IPS DF 4.7 (cell line): ENCODE results near the gene FRMD7.
"Not testable (repeated sequence)": the region's sequence is repeated elsewhere in the genome, so short reads cannot be mapped to it uniquely, and the experiment has no call there.

Source experiments
- DNase-seq: peaks from one replicate; pipeline ENCODE4 v3.0.0-alpha.2; 2013; ENCODE audit warnings: low spot score; ENCODE audit errors: extremely low read depth

Gene FRMD7, protein sequence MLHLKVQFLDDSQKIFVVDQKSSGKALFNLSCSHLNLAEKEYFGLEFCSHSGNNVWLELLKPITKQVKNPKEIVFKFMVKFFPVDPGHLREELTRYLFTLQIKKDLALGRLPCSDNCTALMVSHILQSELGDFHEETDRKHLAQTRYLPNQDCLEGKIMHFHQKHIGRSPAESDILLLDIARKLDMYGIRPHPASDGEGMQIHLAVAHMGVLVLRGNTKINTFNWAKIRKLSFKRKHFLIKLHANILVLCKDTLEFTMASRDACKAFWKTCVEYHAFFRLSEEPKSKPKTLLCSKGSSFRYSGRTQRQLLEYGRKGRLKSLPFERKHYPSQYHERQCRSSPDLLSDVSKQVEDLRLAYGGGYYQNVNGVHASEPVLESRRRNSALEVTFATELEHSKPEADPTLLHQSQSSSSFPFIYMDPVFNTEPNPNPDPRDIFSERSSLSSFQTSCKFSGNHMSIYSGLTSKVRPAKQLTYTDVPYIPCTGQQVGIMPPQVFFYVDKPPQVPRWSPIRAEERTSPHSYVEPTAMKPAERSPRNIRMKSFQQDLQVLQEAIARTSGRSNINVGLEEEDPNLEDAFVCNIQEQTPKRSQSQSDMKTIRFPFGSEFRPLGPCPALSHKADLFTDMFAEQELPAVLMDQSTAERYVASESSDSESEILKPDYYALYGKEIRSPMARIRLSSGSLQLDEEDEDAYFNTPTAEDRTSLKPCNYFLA

GRCh38 chrX:132127743-132128142 lies at the start of gene FRMD7:
FRMD7 (minus strand) TSS chrX:132128020; CDS start chrX:132127844, 176 bp downstream.
- DNase-seq = no peak

- no peak for DNase-seq
Measured at GRCh38 chrX:132173647-132174046, 45.8 kb upstream of the FRMD7 start.

DNA sequence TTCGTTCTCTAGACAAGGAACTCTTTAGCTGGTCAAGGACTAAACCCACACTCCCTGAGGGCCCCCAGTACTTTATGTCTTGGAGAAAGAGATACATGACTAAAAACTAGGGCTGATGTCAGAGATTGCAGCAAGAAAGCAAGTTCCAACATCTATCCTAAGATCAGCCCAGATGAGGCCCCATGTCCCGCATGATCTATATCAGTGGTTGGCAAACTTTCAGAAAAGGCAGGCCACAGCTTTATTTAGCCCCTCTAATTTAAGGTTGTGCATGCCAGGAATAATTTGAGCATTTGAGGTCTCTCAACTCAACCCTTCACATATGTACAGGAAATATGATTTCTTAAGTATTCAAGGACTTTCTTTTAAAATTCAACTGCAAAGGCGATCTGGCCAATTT lies 44.1 kb upstream of the FRMD7 start:
- DNase-seq = no peak

DNA sequence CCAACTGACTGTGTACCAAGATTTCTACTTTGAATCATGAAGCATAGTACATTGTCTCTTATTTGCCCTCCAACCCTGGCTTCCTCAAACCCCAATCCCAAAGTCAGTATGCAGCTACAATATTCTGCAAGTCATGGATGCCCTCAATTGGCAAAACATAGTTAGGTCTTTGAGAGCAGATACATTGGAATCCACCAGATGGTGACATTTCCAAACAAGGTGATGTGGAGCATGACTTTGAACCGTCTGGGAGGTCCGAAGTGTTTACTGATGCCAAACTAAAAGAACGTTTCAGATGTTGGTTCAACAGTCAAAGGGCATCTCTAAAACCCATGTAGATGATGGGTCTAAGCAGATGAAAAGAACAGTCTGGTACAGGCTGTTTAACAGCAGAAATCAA lies 43.7 kb upstream of the FRMD7 start:
- no peak for DNase-seq

GRCh38 chrX:132169554-132169953 lies 41.7 kb upstream of the FRMD7 start:
- no peak for DNase-seq

DNA sequence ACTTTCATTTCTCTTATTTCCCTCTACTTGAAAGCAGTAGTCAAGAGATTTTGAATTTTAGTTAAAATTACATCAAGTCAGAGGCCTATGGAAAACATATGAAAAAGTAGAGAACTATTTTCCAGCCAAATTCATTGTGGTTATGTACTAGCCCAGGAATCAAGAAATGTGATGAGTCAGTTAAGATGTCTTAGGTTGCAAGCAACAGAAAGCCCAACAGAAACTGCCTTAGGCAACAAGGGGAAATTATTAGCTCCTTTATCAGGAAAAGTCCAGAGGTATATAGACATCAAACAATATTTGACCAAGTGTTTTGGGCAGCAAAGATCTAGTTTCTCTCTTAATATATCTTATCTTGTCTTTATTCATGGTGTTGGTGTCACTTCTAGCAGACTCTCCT lies 37.8 kb upstream of the FRMD7 start:
- DNase-seq = no peak

DNA sequence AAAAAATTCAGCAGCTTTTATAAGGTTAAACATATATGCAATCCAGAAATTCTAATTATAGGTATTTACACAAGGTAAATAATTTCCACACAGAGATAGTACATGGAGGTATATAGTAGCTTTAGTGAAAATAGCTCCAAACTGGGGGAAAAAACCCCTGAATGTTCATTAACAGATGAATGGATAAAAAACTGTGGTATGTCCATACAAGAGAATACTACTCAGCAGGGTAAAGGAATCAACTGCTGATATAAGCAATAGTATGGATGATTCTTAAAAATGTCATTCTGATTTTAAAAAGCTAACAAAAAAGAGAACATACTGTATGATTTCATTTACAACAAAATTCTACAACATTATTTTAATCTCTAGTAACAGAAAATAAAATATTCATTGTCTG lies 37.2 kb upstream of the FRMD7 start:
- no peak for DNase-seq

GRCh38 chrX:132163094-132163493 lies 35.3 kb upstream of the FRMD7 start:
- DNase-seq = not testable (repeated sequence)

DNA sequence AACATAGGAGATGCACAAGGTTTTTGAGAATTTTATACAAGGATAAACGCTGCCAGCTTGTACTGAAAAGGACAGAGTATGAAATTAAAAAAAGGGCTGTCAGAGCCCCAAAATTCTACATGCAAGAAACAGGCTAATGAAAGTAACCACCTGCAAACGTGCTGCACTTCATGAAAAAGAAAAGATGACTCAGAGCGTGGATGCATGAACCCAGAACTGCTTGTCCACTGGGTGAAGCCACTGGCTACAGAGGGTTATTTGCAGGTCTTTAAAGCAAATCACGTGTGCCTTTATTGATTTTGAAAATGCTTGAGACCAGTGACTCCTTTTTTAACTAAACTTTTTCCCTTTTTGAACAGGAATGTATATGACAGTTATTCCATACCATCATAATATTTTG lies 25.3 kb upstream of the FRMD7 start:
- DNase-seq = no peak

- DNase-seq = no peak
Measured at GRCh38 chrX:132146456-132146855, 18.6 kb upstream of the FRMD7 start.

GRCh38 chrX:132144061-132144460 lies 16.2 kb upstream of the FRMD7 start:
- DNase-seq = no peak

GRCh38 chrX:132125906-132126305 lies 1.9 kb downstream of the FRMD7 start:
- DNase-seq = no peak

GRCh38 chrX:132120913-132121312 lies 6.9 kb downstream of the FRMD7 start:
- DNase-seq = no peak

GRCh38 chrX:132119821-132120515 lies 7.9 kb downstream of the FRMD7 start:
- DNase-seq = no peak

GRCh38 chrX:132119283-132119682 lies 8.5 kb downstream of the FRMD7 start:
- DNase-seq = no peak

- DNase-seq = peak; percentile 5
Measured at GRCh38 chrX:132118358-132118757, 9.5 kb downstream of the FRMD7 start.

GRCh38 chrX:132115792-132116191 lies 12.0 kb downstream of the FRMD7 start:
- no peak for DNase-seq

- DNase-seq = no peak
Measured at GRCh38 chrX:132114607-132115006, 13.2 kb downstream of the FRMD7 start.

- no peak for DNase-seq
Measured at GRCh38 chrX:132107291-132107690, 20.5 kb downstream of the FRMD7 start.

DNA sequence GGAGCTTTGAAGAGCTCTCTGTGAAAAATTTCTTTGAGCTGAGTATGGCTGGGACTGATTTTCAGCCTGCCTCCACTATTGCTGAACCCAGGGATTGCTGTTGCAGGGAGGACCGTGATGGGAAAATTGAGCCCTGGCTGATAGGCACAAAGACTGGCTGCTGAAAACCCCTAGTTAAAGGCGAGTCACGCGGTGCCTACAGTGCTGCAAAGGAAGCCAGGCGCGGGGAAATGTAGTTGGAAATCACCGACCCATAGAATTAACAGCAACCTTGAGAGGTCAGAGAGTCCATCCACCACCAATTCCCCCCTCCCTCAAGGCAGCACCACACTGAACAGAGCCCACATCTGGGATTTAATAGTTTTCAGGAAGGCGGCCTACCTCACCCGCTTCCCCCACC lies 26.0 kb downstream of the FRMD7 start:
- DNase-seq = no peak

DNA sequence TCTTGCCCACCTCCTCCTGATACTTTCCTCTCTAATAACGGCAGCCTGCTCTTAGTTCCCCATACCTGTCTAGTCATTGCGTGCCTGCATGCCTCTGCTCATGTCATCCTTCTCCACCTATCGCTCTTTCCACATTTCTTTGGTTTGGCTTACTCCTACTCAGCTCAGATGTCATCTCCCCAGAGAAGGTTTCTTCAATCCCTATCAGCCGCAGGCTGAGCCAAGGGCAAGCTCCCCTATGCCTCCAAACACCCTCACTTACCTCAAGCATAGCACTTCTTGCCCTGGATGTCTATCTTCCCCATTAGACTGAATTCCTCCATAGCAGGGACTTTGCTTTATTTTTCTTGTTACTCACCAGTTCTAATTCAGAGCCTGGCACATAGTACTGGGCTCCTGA lies 26.6 kb downstream of the FRMD7 start:
- DNase-seq = no peak

DNA sequence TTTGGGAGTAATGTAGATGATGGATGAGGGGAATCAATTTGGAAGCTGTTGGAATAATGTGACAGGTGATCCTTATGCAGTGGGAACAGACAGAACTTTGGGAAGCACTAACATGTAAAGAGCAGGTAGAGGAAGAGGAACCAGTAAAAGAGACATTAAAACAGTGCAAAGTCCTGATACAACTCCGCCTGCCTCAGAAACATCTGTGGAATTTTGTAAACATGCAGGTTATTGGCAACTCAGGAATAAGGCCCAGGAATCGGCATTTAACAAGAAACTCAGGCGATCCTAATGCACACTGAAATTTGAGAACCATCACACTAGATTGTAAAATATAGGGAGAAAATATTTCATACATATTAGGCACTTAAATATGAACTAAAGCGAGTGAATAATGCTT lies 29.1 kb downstream of the FRMD7 start:
- not testable (repeated sequence) for DNase-seq
